ENCODE results near the gene RAD51B.

RAD51B gene

GRCh38 chr14:68402525-68403101, 583.0 kb downstream of the RAD51B start:
- Mint-ChIP-seq H3K4me3 (peak overlapping the region in 1 of 3 experiments; percentile 27), H3K36me3 (ENCODE audit: low read depth) (no peaks in the 10 kb centered on the region), H3K27me3 (ENCODE audit: low read depth) (no peaks in the 10 kb centered on the region), H3K9me3 (no peaks in the 10 kb centered on the region), H3K4me1 (peaks cover 69% of the 10 kb centered on the region), H3K27ac (peak overlapping the region; percentile 88 to 99 (median 98))
- no peak for TF ChIP-seq CTCF (IDR thresholded peaks at IDR 0.05; ENCODE audit: unreplicated experiment in 3 of 3)

GRCh38 chr14:68403191-68404145, 583.9 kb downstream of the RAD51B start:
- Mint-ChIP-seq H3K4me3 (peak overlapping the region in 2 of 3 experiments; percentile 54 to 58), H3K27me3 (ENCODE audit: low read depth) (no peaks in the 10 kb centered on the region), H3K36me3 (ENCODE audit: low read depth) (no peaks in the 10 kb centered on the region), H3K9me3 (no peaks in the 10 kb centered on the region), H3K4me1 (peaks cover 68% of the 10 kb centered on the region), H3K27ac (peak overlapping the region; percentile 88 to 99 (median 98))
- TF ChIP-seq CTCF (IDR thresholded peaks at IDR 0.05; ENCODE audit: unreplicated experiment in 3 of 3): no peak

GRCh38 chr14:68404146-68404527, 584.6 kb downstream of the RAD51B start:
- no peak for TF ChIP-seq CTCF (IDR thresholded peaks at IDR 0.05; ENCODE audit: unreplicated experiment in 3 of 3)
- Mint-ChIP-seq H3K4me1 (peaks cover 69% of the 10 kb centered on the region), H3K4me3 (no peak overlapping the region), H3K36me3 (ENCODE audit: low read depth) (no peaks in the 10 kb centered on the region), H3K9me3 (no peaks in the 10 kb centered on the region), H3K27ac (peak overlapping the region; percentile 88 to 99 (median 98)), H3K27me3 (ENCODE audit: low read depth) (no peaks in the 10 kb centered on the region)

- H3K4me1 Mint-ChIP-seq: peaks cover 72% of the 10 kb centered on the region
- H3K27ac Mint-ChIP-seq: peak overlapping the region; percentile 88 to 99 (median 98)
- H3K9me3 Mint-ChIP-seq: no peaks in the 10 kb centered on the region
- H3K4me3 Mint-ChIP-seq: peak overlapping the region in 1 of 3 experiments; percentile 35
- no peaks in the 10 kb centered on the region for H3K27me3 Mint-ChIP-seq (ENCODE audit: low read depth)
- no peaks in the 10 kb centered on the region for H3K36me3 Mint-ChIP-seq (ENCODE audit: low read depth)
- no peak for TF ChIP-seq CTCF (IDR thresholded peaks at IDR 0.05; ENCODE audit: unreplicated experiment in 3 of 3)
Observed at GRCh38 chr14:68404652-68405183, 585.1 kb downstream of the RAD51B start.

GRCh38 chr14:68405961-68406360, 586.4 kb downstream of the RAD51B start:
- Mint-ChIP-seq H3K4me3 (no peak overlapping the region), H3K27ac (peak overlapping the region in 2 of 3 experiments; percentile 8 to 99), H3K9me3 (no peaks in the 10 kb centered on the region), H3K36me3 (ENCODE audit: low read depth) (no peaks in the 10 kb centered on the region), H3K27me3 (ENCODE audit: low read depth) (no peaks in the 10 kb centered on the region), H3K4me1 (peaks cover 60% of the 10 kb centered on the region)
- TF ChIP-seq CTCF (IDR thresholded peaks at IDR 0.05; ENCODE audit: unreplicated experiment in 3 of 3): no peak

Data from nephron (organoid).